Stomach (tissue), 9 donors: ENCODE measurements around the gene UNC93A. TPM values are rescaled to one million over a fixed set of nuclear protein-coding genes. Genes with fewer than 3 reads are reported as not detected.
"Not testable (repeated sequence)": the region's sequence is repeated elsewhere in the genome, so short reads cannot be mapped to it uniquely, and the experiment has no call there.

ENCODE experiments used
- DNase-seq, 2 donors: peaks; one replicate each; pipeline versions ENCODE4 v3.0.0 to v3.0.0-alpha.2; 2013 to 2019
- H3K27ac ChIP-seq, 5 donors: fragments of 200-600 bp in 4 of 5; sonication (generic) in 4 of 5; one replicate each; pipeline ENCODE4 v1.5.1; 2013 to 2019; ENCODE audit warnings: mild to moderate bottlenecking in 1 of 5, moderate library complexity in 1 of 5
- H3K27me3 ChIP-seq, 3 donors: fragments of 200-600 bp; sonication (generic); one replicate each; pipeline ENCODE4 v1.5.1; 2017 to 2019; ENCODE audit warnings: mixed run types in 1 of 3
- H3K36me3 ChIP-seq, 4 donors: fragments of 200-600 bp; sonication (generic); 1 replicate in 3 of 4; 2 replicates in 1 of 4; pipeline ENCODE4 v1.5.1; 2016 to 2019
- H3K4me1 ChIP-seq, 4 donors: fragments of 200-600 bp; sonication (generic); one replicate each; pipeline ENCODE4 v1.5.1; 2016 to 2019
- H3K4me3 ChIP-seq, 4 donors: fragments of 200-600 bp; sonication (generic) in 3 of 4; one replicate each; pipeline ENCODE4 v1.5.1; 2016 to 2019; ENCODE audit warnings: mild to moderate bottlenecking in 1 of 4
- H3K9me3 ChIP-seq, 4 donors: fragments of 200-600 bp; sonication (generic); one replicate each; pipeline ENCODE4 v1.5.1; 2016 to 2019
- CTCF ChIP-seq, 7 experiments: fragments of 450-650 bp in 4 of 7; fragments of 200-600 bp in 3 of 7; sonication (generic) in 3 of 7; IDR thresholded peaks; one replicate each; pipeline ENCODE4 v1.5.1; 2016 to 2019; ENCODE audit warnings: antibody characterized with exemption in 7 of 7, control low read depth in 2 of 7, mild to moderate bottlenecking in 1 of 7
- EP300 ChIP-seq: sonication (generic); formaldehyde crosslinking; IDR thresholded peaks from one replicate; pipeline ENCODE4 v1.6.1; 2017; ENCODE audit warnings: antibody characterized with exemption
- POLR2A ChIP-seq, 4 donors: fragments of 450-650 bp; IDR thresholded peaks; one replicate each; pipeline ENCODE4 v1.6.1; 2016; ENCODE audit warnings: antibody characterized with exemption in 4 of 4, control low read depth in 2 of 4, mild to moderate bottlenecking in 1 of 4, moderate library complexity in 1 of 4
- POLR2AphosphoS5 ChIP-seq, 3 donors: sonication (generic); formaldehyde crosslinking; IDR thresholded peaks; one replicate each; pipeline ENCODE4 v1.6.1; 2016; ENCODE audit warnings: antibody characterized with exemption in 3 of 3
- WGBS, 5 donors: extraction: QIAGEN DNeasy Blood & Tissue Kit in 3 of 5; methylation state at CpG; one replicate each; pipeline versions ENCODE4 v1.1.5 to v1.1.7; 2013 to 2018; 5-methylcytosine and 5-hydroxymethylcytosine counted together
- intact Hi-C: fragments of 100-400 bp; cut with DNase I; formaldehyde crosslinking; loops from one replicate; pipeline ENCODE4 v1.15.1; 2023; ENCODE audit warnings: low total_unique reads
- polyA plus RNA-seq, 3 donors: library from polyadenylated mRNA; stranded (reverse); fragments of 200-250 nt; gene quantifications; one replicate each; pipeline ENCODE4 v1.2.3, GENCODE V29; 2013
- total RNA-seq, 5 donors: library from RNA; depleted of rRNA; stranded (reverse); fragments of >200 nt; gene quantifications; one replicate each; pipeline versions ENCODE4 v1.1.0 to v1.2.3, GENCODE V29; 2014 to 2016
- donor health status: healthy with polysubstance abuse.
- donor health status: Bipolar disorder and iron deficiency.
- donor health status: healthy.

Gene UNC93A
- total and polyA plus RNA-seq, 8 donors, result 0.13 to 0.73 TPM; not detected in 6

GRCh38 chr6:167285077-167285770 is 5.9 kb upstream of the UNC93A start:
- H3K27me3 ChIP-seq, result peaks cover 0 to 5% (median 0%) of the 10 kb centered on the region in 3 donors
- WGBS, 5 donors, result 72 to 96% (median 78%) methylated on average over 4 to 15 of the region's 15 CpGs
- no peak overlapping the region for H3K4me3 ChIP-seq
- no peaks in the 10 kb centered on the region for H3K36me3 ChIP-seq
- TF ChIP-seq EP300, result no peak
- intact Hi-C loops, result loop anchor here (10.0 kb wide), 1 partner anchor 60 kb away; no protein-coding TSS in a partner anchor
- no peaks in the 10 kb centered on the region for H3K9me3 ChIP-seq
- H3K4me1 ChIP-seq, result peaks cover 0 to 3% (median 0%) of the 10 kb centered on the region in 4 donors
- peak in 1 of 2 donors; percentile 54 for DNase-seq
- no peak overlapping the region for H3K27ac ChIP-seq

GRCh38 chr6:167287513-167288048 is 3.5 kb upstream of the UNC93A start:
- no peak overlapping the region for H3K4me3 ChIP-seq
- no peaks in the 10 kb centered on the region for H3K36me3 ChIP-seq
- H3K27me3 ChIP-seq, result peaks cover 0 to 13% (median 0%) of the 10 kb centered on the region in 3 donors
- no peaks in the 10 kb centered on the region for H3K9me3 ChIP-seq
- peaks cover 0 to 3% (median 0%) of the 10 kb centered on the region in 4 donors for H3K4me1 ChIP-seq
- WGBS, 5 donors, result 86 to 94% (median 93%) methylated on average over 12 to 13 of the region's 13 CpGs
- H3K27ac ChIP-seq, result no peak overlapping the region
- peak in 1 of 2 donors; percentile 17 for DNase-seq
- intact Hi-C loops, result loop anchor here (10.0 kb wide), 1 partner anchor 63 kb away; no protein-coding TSS in a partner anchor
- TF ChIP-seq POLR2A (IDR thresholded peaks at IDR 0.05), result no peak
- no peak for TF ChIP-seq POLR2AphosphoS5 (IDR thresholded peaks at IDR 0.05)
- TF ChIP-seq EP300, result no peak
- no peak for TF ChIP-seq CTCF (IDR thresholded peaks at IDR 0.05)

GRCh38 chr6:167288591-167289225 is 2.4 kb upstream of the UNC93A start:
- peak in 1 of 2 donors; percentile 66 for DNase-seq
- intact Hi-C loops, result loop anchor here (10.0 kb wide), 1 partner anchor 64 kb away; no protein-coding TSS in a partner anchor
- peak in 4 of 7 experiments; percentile 11 to 64 (median 32) for TF ChIP-seq CTCF (IDR thresholded peaks at IDR 0.05)
- not testable (repeated sequence) for H3K36me3 ChIP-seq, H3K4me1 ChIP-seq, H3K9me3 ChIP-seq, H3K27ac ChIP-seq, H3K4me3 ChIP-seq
- peaks cover 0 to 16% (median 0%) of the 10 kb centered on the region in 3 donors for H3K27me3 ChIP-seq
- WGBS, 5 donors, result 17 to 27% (median 22%) methylated on average over 10 to 14 of the region's 14 CpGs

DNA sequence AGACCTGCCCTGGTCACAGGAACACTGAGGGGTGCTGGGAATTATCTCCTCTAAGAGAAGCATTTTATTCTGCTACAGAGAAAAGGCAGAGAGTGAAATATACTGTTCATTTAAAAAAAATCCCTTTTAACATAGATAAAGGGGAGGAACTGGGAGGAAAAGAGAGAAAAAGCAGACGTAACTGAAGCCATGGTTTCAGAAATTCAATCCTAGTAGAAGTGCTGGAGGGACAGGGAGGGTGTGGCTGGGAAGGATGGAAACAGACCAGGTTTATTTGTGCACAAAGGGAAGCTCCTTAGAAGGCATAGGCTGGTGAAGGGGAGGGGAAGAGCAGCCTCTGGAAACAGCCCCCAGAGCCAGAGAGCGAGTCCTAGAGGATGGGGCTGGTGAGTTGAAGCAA is 1.8 kb upstream of the UNC93A start:
- H3K9me3 ChIP-seq, H3K4me3 ChIP-seq, H3K4me1 ChIP-seq, H3K36me3 ChIP-seq, H3K27ac ChIP-seq, DNase-seq: not testable (repeated sequence)
- WGBS, 5 donors, result 80 to 92% (median 81%) methylated on average over 1 to 2 of the region's 2 CpGs
- intact Hi-C loops, result loop anchor here (10.0 kb wide), 1 partner anchor 64 kb away; no protein-coding TSS in a partner anchor
- peaks cover 0 to 16% (median 0%) of the 10 kb centered on the region in 3 donors for H3K27me3 ChIP-seq

GRCh38 chr6:167291623-167292300 is 647 bp downstream of the UNC93A start:
- DNase-seq, result no peak
- no peaks in the 10 kb centered on the region for H3K36me3 ChIP-seq

More at GRCh38 chr6:167291623-167292300, 647 bp downstream of the UNC93A start:
- no peak overlapping the region for H3K27ac ChIP-seq
- H3K9me3 ChIP-seq, result no peaks in the 10 kb centered on the region
- H3K4me3 ChIP-seq, result no peak overlapping the region
- H3K27me3 ChIP-seq, result peaks cover 0 to 22% (median 0%) of the 10 kb centered on the region in 3 donors
- 75 to 87% (median 80%) methylated on average over 7 of the region's 7 CpGs for WGBS, 5 donors
- H3K4me1 ChIP-seq, result peaks cover 0 to 3% (median 0%) of the 10 kb centered on the region in 4 donors
- TF ChIP-seq CTCF (IDR thresholded peaks at IDR 0.05), result no peak
- TF ChIP-seq POLR2A (IDR thresholded peaks at IDR 0.05), result no peak
- no peak for TF ChIP-seq POLR2AphosphoS5 (IDR thresholded peaks at IDR 0.05)
- no peak for TF ChIP-seq EP300
- intact Hi-C loops, result no loop called here
